OCI-LY7 (cell line): Measurements from ENCODE around the gene EME2. TPM values are rescaled to one million over a fixed set of nuclear protein-coding genes. Genes with fewer than 3 reads are reported as not detected.

ENCODE experiments used
- BruUV-seq: library from RNA; stranded (reverse); fragments of 400-500 nt; replicated peaks from 2 replicates; lab custom pipeline; 2021; lab: Mats Ljungman, UMichigan
- CTCF ChIA-PET: fragments of 300-600 bp; sonication (Branson Sonifier 250); formaldehyde crosslinking; loops from one replicate; lab custom pipeline; 2022; ENCODE audit warnings: antibody characterized with exemption; ENCODE audit not compliant: unreplicated experiment; lab: Charles Lee
- POLR2A ChIA-PET: fragments of 300-600 bp; sonication (Branson Sonifier 250); formaldehyde crosslinking; loops from one replicate; lab custom pipeline; 2022; ENCODE audit warnings: antibody characterized with exemption; lab: Charles Lee
- DNase-seq: peaks from one replicate; pipeline ENCODE4 v3.0.0-alpha.2; 2015; ENCODE audit warnings: low spot score
- H2AFZ ChIP-seq: fragments of 200-600 bp; sonication (generic), shearing (Covaris generic); 2 replicates; pipeline ENCODE4 v1.6.1; 2014; ENCODE audit warnings: mild to moderate bottlenecking, antibody characterized with exemption, low read length, moderate library complexity
- H3K27ac ChIP-seq: fragments of 200-600 bp; sonication (generic); 2 replicates; pipeline ENCODE4 v1.5.1; 2014; ENCODE audit warnings: mixed run types, low read depth, mild to moderate bottlenecking, moderate library complexity, low read length, inconsistent platforms; ENCODE audit not compliant: poor library complexity, severe bottlenecking
- H3K36me3 ChIP-seq: fragments of 200-600 bp; sonication (generic); 2 replicates; pipeline ENCODE4 v1.6.1; 2014; ENCODE audit warnings: mild to moderate bottlenecking, antibody characterized with exemption, low read length, moderate library complexity, mixed read lengths; ENCODE audit not compliant: insufficient read depth
- H3K4me1 ChIP-seq: fragments of 200-600 bp; sonication (generic); 2 replicates; pipeline ENCODE4 v1.5.1; 2014; ENCODE audit warnings: mild to moderate bottlenecking, low read length; ENCODE audit not compliant: insufficient read depth, poor library complexity, severe bottlenecking
- H3K4me2 ChIP-seq: fragments of 200-600 bp; sonication (generic); 2 replicates; pipeline ENCODE4 v1.6.1; 2014; ENCODE audit warnings: mild to moderate bottlenecking, low read length
- H3K4me3 ChIP-seq: fragments of 200-600 bp; sonication (generic); 2 replicates; pipeline ENCODE4 v1.5.1; 2014; ENCODE audit warnings: mild to moderate bottlenecking, low read depth, low read length; ENCODE audit not compliant: poor library complexity, severe bottlenecking
- H3K79me2 ChIP-seq: fragments of 200-600 bp; sonication (generic); 2 replicates; pipeline ENCODE4 v1.6.1; 2016; ENCODE audit warnings: low read depth, mild to moderate bottlenecking, low read length, moderate library complexity, mixed read lengths; ENCODE audit not compliant: insufficient read depth
- H3K9me2 ChIP-seq: fragments of 200-600 bp; sonication (generic); 2 replicates; pipeline ENCODE4 v1.6.1; 2016; ENCODE audit warnings: mild to moderate bottlenecking, low read length, mixed read lengths; ENCODE audit not compliant: insufficient read depth
- H3K9me3 ChIP-seq: fragments of 200-600 bp; sonication (generic); 2 replicates; pipeline ENCODE4 v1.6.1; 2014; ENCODE audit warnings: mild to moderate bottlenecking, mixed run types, low read length, mixed read lengths
- H4K20me1 ChIP-seq: fragments of 200-600 bp; sonication (generic); 2 replicates; pipeline ENCODE4 v1.6.1; 2014; ENCODE audit warnings: mild to moderate bottlenecking, antibody characterized with exemption, low read length, moderate library complexity, mixed read lengths; ENCODE audit not compliant: insufficient read depth
- CTCF ChIP-seq: fragments of 200-600 bp; sonication (generic); conservative IDR thresholded peaks from 2 replicates; pipeline ENCODE4 v1.5.1; 2014; ENCODE audit warnings: mild to moderate bottlenecking, antibody characterized with exemption, low read length, moderate library complexity, mixed read lengths
- EZH2phosphoT487 ChIP-seq: fragments of 200-600 bp; sonication (generic); IDR thresholded peaks from 2 replicates; pipeline ENCODE4 v1.6.1; 2018; ENCODE audit warnings: low read depth, borderline replicate concordance, mild to moderate bottlenecking, mixed run types, antibody characterized with exemption, low read length, moderate library complexity, mixed read lengths
- intact Hi-C: fragments of 100-400 bp; cut with micrococcal nuclease; formaldehyde crosslinking; loops from one replicate; pipeline ENCODE4 v1.10.0; 2022; ENCODE audit not compliant: unreplicated experiment
- total RNA-seq, 2 experiments: library from RNA; depleted of rRNA in 1 of 2; stranded (reverse); fragments of >200 nt in 1 of 2; shearing (Covaris generic) in 1 of 2; gene quantifications; 2 replicates each; pipeline ENCODE4 v1.2.3, GENCODE V29; 2014 to 2022

Gene EME2
- total RNA-seq, 2 experiments from 2014 or later: 23.8 to 48.5 TPM

- ChIA-PET POLR2A (no interaction called here), CTCF (no interaction called here)
- Histone ChIP-seq H3K4me2 (no peak overlapping the region), H3K9me2 (no peaks in the 10 kb centered on the region), H3K9me3 (no peaks in the 10 kb centered on the region), H3K27ac (no peak overlapping the region), H3K4me3 (no peak overlapping the region), H3K4me1 (peaks cover 19% of the 10 kb centered on the region), H3K79me2 (peaks cover 18% of the 10 kb centered on the region), H4K20me1 (no peaks in the 10 kb centered on the region), H3K36me3 (peaks cover 55% of the 10 kb centered on the region), H2AFZ (no peak overlapping the region)
- TF ChIP-seq CTCF (no peak), EZH2phosphoT487 (no peak)
- no peak for DNase-seq
- intact Hi-C loops: no loop called here
- no TSS peak for BruUV-seq
Measured at GRCh38 chr16:1778200-1779179, 5.9 kb downstream of the EME2 start.

GRCh38 chr16:1779234-1779701 lies 6.7 kb downstream of the EME2 start:
- peaks cover 22% of the 10 kb centered on the region for H3K4me1 ChIP-seq
- no peak overlapping the region for H3K27ac ChIP-seq
- H3K36me3 ChIP-seq: peaks cover 55% of the 10 kb centered on the region
- H3K9me3 ChIP-seq: no peaks in the 10 kb centered on the region
- POLR2A ChIA-PET: no interaction called here
- no peaks in the 10 kb centered on the region; the same call in 1 of the 2 replicates for H4K20me1 ChIP-seq
- no peak overlapping the region for H3K4me2 ChIP-seq
- H2AFZ ChIP-seq: no peak overlapping the region
- peaks cover 18% of the 10 kb centered on the region for H3K79me2 ChIP-seq
- H3K4me3 ChIP-seq: no peak overlapping the region
- no TSS peak for BruUV-seq
- TF ChIP-seq CTCF (no peak), EZH2phosphoT487 (no peak)
- no peak for DNase-seq
- CTCF ChIA-PET: no interaction called here
- intact Hi-C loops: no loop called here
- no peaks in the 10 kb centered on the region for H3K9me2 ChIP-seq
